Cardiac muscle cell (in vitro differentiated cells and primary cell): ENCODE results near the gene PCDHA2. TPM values are rescaled to one million over a fixed set of nuclear protein-coding genes. Genes with fewer than 3 reads are reported as not detected.
A peak's percentile ranks its signal among the peaks of the same experiment; 100 is the strongest.
"Not testable (repeated sequence)": the region's sequence is repeated elsewhere in the genome, so short reads cannot be mapped to it uniquely, and the experiment has no call there.

Experiments used
- DNase-seq, 2 donors: peaks; one replicate each; pipeline versions ENCODE4 v3.0.0 to v3.0.0-alpha.2; 2010 to 2017; ENCODE audit warnings: low read depth in 1 of 2, low spot score in 1 of 2
- H3K27ac ChIP-seq: fragments of 200-600 bp; sonication (generic); 2 replicates; pipeline ENCODE4 v1.5.1; 2016
- H3K27me3 ChIP-seq: fragments of 200-600 bp; sonication (generic); 2 replicates; pipeline ENCODE4 v1.6.0; 2016; ENCODE audit warnings: control low read depth
- H3K36me3 ChIP-seq: fragments of 200-600 bp; sonication (generic); 2 replicates; pipeline ENCODE4 v1.5.1; 2016; ENCODE audit warnings: control low read depth
- H3K4me1 ChIP-seq: fragments of 200-600 bp; sonication (generic); 2 replicates; pipeline ENCODE4 v1.8.1; 2017; ENCODE audit warnings: low read depth, mild to moderate bottlenecking, mixed run types
- H3K4me3 ChIP-seq: fragments of 200-600 bp; sonication (generic); 2 replicates; pipeline ENCODE4 v1.5.1; 2016; ENCODE audit warnings: mild to moderate bottlenecking
- H3K9me3 ChIP-seq: fragments of 200-600 bp; sonication (generic); 2 replicates; pipeline ENCODE4 v1.5.1; 2017; ENCODE audit warnings: low read depth, mild to moderate bottlenecking, control low read depth
- polyA plus RNA-seq: library from polyadenylated mRNA; unstranded; fragments of >200 nt; fragmentation: Nextera tagmentation; extraction: Ambion mirVana; gene quantifications from 2 replicates; pipeline ENCODE4 v1.2.1, GENCODE V29; 2016
- total RNA-seq: library from RNA; depleted of rRNA; stranded (reverse); fragments of >200 nt; gene quantifications from 2 replicates; pipeline ENCODE4 v1.2.3, GENCODE V29; 2016
- TF ChIP-seq, protein P1 (sequence below): IDR thresholded peaks from 2 replicates; pipeline ENCODE4 v1.5.1; 2012; ENCODE audit warnings: low read depth, mild to moderate bottlenecking, low read length

Gene PCDHA2
- total and polyA plus RNA-seq, 2 experiments from 2014 or later: 4.5 to 5.3 TPM

DNA sequence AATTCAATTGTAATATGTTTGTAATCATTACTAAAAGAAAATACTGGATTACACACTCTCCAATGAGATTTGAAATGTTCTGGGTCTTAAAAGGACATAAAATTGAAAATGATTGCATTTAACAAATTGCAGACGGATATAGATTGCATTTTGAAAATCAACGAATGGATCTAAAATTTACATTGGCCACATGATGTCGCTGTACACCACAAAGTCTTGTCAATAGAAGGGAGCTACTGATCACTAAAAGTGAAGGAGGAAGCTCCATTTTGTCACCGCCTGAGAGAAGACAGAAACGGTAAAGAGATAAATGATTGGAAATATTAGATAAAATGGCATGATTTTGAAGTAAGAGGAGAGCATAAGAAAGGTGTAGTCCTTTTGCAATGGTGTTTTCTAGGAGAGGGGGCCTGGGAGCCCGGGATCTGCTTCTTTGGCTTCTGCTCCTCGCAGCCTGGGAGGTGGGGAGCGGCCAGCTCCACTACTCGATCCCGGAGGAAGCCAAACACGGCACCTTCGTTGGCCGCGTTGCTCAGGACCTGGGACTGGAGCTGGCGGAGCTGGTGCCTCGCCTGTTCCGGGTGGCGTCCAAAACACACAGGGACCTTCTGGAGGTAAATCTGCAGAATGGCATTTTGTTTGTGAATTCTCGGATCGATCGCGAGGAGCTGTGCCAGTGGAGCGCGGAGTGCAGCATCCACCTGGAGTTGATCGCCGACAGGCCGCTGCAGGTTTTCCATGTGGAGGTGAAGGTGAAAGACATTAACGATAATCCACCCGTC lies 8.6 kb upstream of the PCDHA2 start, which contains the start of gene PCDHA1:
Gene PCDHA1, plus strand, starts transcription at position 236 of the 782 bp plus-strand sequence.
- Histone ChIP-seq H3K27me3 (no peaks in the 10 kb centered on the region), H3K36me3 (no peaks in the 10 kb centered on the region), H3K4me1 (no peaks in the 10 kb centered on the region), H3K27ac (no peak within 1 kb of the TSS), H3K9me3 (no peaks in the 10 kb centered on the region), H3K4me3 (no peak within 1 kb of the TSS)
- TF ChIP-seq, protein P1, sequence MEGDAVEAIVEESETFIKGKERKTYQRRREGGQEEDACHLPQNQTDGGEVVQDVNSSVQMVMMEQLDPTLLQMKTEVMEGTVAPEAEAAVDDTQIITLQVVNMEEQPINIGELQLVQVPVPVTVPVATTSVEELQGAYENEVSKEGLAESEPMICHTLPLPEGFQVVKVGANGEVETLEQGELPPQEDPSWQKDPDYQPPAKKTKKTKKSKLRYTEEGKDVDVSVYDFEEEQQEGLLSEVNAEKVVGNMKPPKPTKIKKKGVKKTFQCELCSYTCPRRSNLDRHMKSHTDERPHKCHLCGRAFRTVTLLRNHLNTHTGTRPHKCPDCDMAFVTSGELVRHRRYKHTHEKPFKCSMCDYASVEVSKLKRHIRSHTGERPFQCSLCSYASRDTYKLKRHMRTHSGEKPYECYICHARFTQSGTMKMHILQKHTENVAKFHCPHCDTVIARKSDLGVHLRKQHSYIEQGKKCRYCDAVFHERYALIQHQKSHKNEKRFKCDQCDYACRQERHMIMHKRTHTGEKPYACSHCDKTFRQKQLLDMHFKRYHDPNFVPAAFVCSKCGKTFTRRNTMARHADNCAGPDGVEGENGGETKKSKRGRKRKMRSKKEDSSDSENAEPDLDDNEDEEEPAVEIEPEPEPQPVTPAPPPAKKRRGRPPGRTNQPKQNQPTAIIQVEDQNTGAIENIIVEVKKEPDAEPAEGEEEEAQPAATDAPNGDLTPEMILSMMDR: no peak
- DNase-seq: no peak

DNA sequence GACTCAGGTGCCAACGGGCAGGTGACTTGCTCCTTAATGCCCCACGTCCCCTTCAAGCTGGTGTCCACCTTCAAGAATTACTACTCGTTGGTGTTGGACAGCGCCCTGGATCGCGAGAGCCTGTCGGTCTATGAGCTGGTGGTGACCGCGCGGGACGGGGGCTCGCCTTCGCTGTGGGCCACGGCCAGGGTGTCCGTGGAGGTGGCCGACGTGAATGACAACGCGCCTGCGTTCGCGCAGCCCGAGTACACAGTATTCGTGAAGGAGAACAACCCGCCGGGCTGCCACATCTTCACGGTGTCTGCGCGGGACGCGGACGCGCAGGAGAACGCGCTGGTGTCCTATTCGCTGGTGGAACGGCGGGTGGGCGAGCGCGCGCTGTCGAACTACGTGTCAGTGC lies 7.2 kb upstream of the PCDHA2 start:
- H3K27me3 ChIP-seq, H3K9me3 ChIP-seq, H3K4me1 ChIP-seq, H3K27ac ChIP-seq, H3K36me3 ChIP-seq, H3K4me3 ChIP-seq, DNase-seq: not testable (repeated sequence)

DNA sequence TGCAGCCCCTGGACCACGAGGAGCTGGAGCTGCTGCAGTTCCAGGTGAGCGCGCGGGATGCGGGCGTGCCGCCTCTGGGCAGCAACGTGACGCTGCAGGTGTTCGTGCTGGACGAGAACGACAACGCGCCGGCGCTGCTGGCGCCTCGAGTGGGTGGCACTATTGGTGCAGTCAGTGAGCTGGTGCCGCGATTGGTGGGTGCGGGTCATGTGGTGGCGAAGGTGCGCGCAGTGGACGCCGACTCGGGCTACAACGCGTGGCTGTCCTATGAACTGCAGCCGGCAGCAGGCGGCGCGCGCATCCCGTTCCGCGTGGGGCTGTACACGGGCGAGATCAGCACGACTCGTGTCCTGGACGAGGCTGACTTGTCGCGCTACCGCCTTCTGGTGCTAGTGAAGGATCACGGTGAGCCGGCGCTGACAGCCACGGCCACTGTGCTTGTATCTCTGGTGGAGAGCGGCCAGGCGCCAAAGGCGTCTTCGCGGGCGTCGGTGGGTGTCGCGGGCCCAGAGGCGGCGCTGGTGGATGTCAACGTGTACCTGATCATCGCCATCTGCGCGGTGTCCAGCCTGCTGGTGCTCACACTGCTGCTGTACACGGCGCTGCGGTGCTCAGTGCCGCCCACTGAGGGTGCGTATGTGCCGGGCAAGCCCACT lies 6.7 kb upstream of the PCDHA2 start:
- not testable (repeated sequence) for H3K9me3 ChIP-seq, H3K36me3 ChIP-seq, H3K4me1 ChIP-seq, H3K27ac ChIP-seq, DNase-seq, H3K27me3 ChIP-seq, H3K4me3 ChIP-seq

DNA sequence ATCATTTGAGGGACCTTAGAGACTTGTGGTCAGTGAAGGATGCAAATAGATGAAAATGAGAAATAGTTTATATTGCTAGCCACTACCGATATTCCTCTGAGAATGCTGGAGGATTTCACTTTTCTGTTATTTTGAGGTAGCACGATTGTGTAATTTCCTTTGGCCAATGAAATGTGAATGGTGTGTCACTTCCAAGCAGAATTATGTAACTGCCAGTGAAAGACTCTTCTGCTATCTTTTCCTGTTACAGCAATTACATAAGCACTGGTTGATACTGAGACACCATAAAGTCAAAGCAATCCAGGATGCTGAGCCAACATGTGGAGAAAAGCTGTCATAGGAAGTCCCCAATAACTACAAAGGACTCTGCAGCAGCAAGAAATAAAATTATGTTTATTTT lies 3.6 kb upstream of the PCDHA2 start:
- no peaks in the 10 kb centered on the region for H3K9me3 ChIP-seq
- no peaks in the 10 kb centered on the region for H3K4me1 ChIP-seq
- H3K27ac ChIP-seq: no peak overlapping the region
- DNase-seq: no peak
- H3K4me3 ChIP-seq: no peak overlapping the region
- TF ChIP-seq, protein P1: no peak
- H3K36me3 ChIP-seq: no peaks in the 10 kb centered on the region
- H3K27me3 ChIP-seq: no peaks in the 10 kb centered on the region

DNA sequence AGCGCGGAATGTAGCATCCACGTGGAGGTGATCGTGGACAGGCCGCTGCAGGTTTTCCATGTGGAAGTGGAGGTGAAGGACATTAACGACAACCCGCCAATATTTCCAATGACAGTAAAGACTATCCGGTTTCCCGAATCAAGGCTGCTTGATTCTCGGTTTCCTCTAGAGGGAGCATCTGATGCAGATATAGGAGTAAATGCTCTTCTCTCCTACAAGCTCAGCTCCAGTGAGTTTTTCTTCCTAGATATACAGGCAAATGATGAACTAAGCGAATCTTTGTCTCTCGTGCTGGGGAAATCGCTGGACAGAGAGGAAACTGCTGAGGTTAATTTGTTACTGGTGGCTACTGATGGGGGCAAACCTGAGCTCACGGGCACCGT lies 598 bp downstream of the PCDHA2 start:
- no peaks in the 10 kb centered on the region for H3K27me3 ChIP-seq
- peak in 1 of 2 donors; percentile 32 for DNase-seq
- TF ChIP-seq, protein P1: peak; percentile 13
- H3K9me3 ChIP-seq: peaks cover 3% of the 10 kb centered on the region
- H3K36me3 ChIP-seq: peaks cover 2% of the 10 kb centered on the region
- H3K4me3 ChIP-seq: peak overlapping the region; percentile 41
- no peak overlapping the region for H3K27ac ChIP-seq
- no peaks in the 10 kb centered on the region for H3K4me1 ChIP-seq

DNA sequence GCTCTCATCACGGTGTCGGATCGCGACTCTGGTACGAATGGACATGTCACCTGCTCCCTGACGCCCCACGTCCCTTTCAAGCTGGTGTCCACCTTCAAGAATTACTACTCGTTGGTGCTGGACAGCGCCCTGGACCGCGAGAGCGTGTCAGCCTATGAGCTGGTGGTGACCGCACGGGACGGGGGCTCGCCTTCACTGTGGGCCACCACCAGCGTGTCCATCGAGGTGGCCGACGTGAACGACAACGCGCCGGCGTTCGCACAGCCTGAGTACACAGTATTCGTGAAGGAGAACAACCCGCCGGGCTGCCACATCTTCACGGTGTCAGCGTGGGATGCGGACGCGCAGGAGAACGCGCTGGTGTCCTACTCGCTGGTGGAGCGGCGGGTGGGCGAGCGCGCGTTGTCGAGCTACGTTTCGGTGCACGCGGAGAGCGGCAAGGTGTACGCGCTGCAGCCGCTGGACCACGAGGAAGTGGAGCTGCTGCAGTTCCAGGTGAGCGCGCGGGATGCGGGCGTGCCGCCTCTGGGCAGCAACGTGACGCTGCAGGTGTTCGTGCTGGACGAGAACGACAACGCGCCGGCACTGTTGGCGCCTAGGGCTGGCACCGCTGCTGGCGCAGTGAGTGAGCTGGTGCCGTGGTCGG lies 1.5 kb downstream of the PCDHA2 start:
- H3K4me3 ChIP-seq, H3K27ac ChIP-seq, H3K36me3 ChIP-seq, H3K9me3 ChIP-seq, DNase-seq, H3K4me1 ChIP-seq, H3K27me3 ChIP-seq: not testable (repeated sequence)

DNA sequence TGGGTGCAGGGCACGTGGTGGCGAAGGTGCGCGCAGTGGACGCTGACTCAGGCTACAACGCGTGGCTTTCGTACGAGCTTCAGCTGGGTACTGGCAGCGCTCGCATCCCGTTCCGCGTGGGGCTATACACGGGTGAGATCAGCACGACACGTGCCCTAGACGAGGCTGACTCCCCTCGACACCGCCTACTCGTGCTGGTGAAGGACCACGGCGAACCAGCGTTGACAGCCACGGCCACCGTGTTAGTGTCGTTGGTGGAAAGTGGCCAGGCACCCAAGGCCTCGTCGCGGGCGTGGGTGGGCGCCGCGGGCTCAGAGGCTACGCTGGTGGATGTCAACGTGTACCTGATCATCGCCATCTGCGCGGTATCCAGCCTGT lies 2.1 kb downstream of the PCDHA2 start:
- Histone ChIP-seq H3K4me3 (no peak overlapping the region), H3K4me1 (no peaks in the 10 kb centered on the region), H3K27ac (no peak overlapping the region), H3K36me3 (peaks cover 5% of the 10 kb centered on the region), H3K9me3 (peaks cover 3% of the 10 kb centered on the region), H3K27me3 (no peaks in the 10 kb centered on the region)
- TF ChIP-seq, protein P1: no peak
- no peak for DNase-seq
